Measurements from ENCODE around the gene PREX1. TPM values are rescaled to one million over a fixed set of nuclear protein-coding genes. Genes with fewer than 3 reads are reported as not detected.
A peak's percentile ranks its signal among the peaks of the same experiment; 100 is the strongest.

The PREX1 gene
- total RNA-seq, 1 experiment from 2014 or later: 20.0 TPM

DNA sequence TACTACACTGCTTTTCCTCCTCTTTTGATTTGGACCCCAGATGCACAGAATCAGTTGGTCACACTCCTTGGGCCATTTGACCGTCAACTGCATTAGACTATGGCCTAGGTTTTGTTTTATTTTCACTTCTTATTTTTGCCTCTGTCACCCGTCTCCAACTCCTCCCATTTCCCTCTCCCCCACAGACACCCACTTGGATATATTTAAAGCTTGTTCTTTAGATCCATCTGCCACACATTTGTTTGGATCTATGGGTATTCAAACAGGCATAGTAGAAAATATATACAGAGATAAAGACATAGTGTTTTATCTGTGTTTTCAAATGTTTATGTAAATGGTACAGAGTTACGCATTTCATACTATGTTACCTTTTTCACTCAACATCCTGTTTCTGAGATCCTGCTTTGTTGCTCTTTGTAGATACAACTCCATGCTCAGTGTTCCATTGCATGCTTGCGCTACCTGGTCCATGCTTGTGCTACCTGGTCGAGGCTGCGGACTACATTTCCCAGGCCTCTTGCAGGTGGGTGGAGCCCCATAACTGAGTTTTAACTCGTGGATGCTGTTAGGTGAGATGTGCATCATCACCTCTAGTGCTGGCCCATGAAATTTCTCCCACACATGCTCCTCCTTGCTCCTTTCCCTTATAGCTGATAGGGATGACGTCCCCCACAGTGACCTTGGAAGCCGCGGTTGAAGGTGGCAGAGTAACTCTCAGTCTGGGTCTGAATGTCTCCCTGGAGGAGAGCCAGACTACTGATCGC lies 11.5 kb upstream of the PREX1 start:
- TF ChIP-seq TCF7L2 (IDR thresholded peaks at IDR 0.05; ENCODE audit: low read depth, low read length): no peak
- TF ChIP-seq POLR2AphosphoS5 (IDR thresholded peaks at IDR 0.05; ENCODE audit: low read depth, low read length): no peak
- TF ChIP-seq SIN3A (IDR thresholded peaks at IDR 0.05; ENCODE audit: borderline replicate concordance, insufficient read depth, low read depth, low read length): no peak
- TF ChIP-seq, protein P1, sequence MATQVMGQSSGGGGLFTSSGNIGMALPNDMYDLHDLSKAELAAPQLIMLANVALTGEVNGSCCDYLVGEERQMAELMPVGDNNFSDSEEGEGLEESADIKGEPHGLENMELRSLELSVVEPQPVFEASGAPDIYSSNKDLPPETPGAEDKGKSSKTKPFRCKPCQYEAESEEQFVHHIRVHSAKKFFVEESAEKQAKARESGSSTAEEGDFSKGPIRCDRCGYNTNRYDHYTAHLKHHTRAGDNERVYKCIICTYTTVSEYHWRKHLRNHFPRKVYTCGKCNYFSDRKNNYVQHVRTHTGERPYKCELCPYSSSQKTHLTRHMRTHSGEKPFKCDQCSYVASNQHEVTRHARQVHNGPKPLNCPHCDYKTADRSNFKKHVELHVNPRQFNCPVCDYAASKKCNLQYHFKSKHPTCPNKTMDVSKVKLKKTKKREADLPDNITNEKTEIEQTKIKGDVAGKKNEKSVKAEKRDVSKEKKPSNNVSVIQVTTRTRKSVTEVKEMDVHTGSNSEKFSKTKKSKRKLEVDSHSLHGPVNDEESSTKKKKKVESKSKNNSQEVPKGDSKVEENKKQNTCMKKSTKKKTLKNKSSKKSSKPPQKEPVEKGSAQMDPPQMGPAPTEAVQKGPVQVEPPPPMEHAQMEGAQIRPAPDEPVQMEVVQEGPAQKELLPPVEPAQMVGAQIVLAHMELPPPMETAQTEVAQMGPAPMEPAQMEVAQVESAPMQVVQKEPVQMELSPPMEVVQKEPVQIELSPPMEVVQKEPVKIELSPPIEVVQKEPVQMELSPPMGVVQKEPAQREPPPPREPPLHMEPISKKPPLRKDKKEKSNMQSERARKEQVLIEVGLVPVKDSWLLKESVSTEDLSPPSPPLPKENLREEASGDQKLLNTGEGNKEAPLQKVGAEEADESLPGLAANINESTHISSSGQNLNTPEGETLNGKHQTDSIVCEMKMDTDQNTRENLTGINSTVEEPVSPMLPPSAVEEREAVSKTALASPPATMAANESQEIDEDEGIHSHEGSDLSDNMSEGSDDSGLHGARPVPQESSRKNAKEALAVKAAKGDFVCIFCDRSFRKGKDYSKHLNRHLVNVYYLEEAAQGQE (IDR thresholded peaks at IDR 0.05; ENCODE audit: insufficient read depth in 1 of 2, low read depth in 2 of 2, low read length in 1 of 2): no peak
- TF ChIP-seq, protein P2, sequence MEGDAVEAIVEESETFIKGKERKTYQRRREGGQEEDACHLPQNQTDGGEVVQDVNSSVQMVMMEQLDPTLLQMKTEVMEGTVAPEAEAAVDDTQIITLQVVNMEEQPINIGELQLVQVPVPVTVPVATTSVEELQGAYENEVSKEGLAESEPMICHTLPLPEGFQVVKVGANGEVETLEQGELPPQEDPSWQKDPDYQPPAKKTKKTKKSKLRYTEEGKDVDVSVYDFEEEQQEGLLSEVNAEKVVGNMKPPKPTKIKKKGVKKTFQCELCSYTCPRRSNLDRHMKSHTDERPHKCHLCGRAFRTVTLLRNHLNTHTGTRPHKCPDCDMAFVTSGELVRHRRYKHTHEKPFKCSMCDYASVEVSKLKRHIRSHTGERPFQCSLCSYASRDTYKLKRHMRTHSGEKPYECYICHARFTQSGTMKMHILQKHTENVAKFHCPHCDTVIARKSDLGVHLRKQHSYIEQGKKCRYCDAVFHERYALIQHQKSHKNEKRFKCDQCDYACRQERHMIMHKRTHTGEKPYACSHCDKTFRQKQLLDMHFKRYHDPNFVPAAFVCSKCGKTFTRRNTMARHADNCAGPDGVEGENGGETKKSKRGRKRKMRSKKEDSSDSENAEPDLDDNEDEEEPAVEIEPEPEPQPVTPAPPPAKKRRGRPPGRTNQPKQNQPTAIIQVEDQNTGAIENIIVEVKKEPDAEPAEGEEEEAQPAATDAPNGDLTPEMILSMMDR (IDR thresholded peaks at IDR 0.05): no peak
- H3K9me3 ChIP-seq (ENCODE audit: control insufficient read depth, insufficient read depth, low read depth, low read length): no peaks in the 10 kb centered on the region
- H3K4me1 ChIP-seq (ENCODE audit: control insufficient read depth, insufficient read depth, low read length): peaks cover 29% of the 10 kb centered on the region
- in situ Hi-C loops (cut with HindIII; ENCODE audit: low pct_unique_long_range_greater_than_20kb, low sequenced_read_pairs): no loop called here
- no peak overlapping the region for H3K4me3 ChIP-seq (ENCODE audit: low read depth in 2 of 2, low read length in 2 of 2)
- no peaks in the 10 kb centered on the region for H3K36me3 ChIP-seq (ENCODE audit: control insufficient read depth, insufficient read depth, low read length)
- no TSS peak for BruUV-seq (replicated peaks)
- H3K27ac ChIP-seq (ENCODE audit: low read length): peak overlapping the region; percentile 26; the same call in 1 of the 2 replicates
- DNase-seq (ENCODE audit: low read depth, low spot score) (no peak), ATAC-seq (peak; percentile 52)
- intact Hi-C loops (cut with micrococcal nuclease; ENCODE audit: unreplicated experiment): no loop called here
- H3K27me3 ChIP-seq (ENCODE audit: control insufficient read depth, insufficient read depth, low read length): no peaks in the 10 kb centered on the region
- CTCF ChIA-PET: no interaction called here
- POLR2A ChIA-PET: no interaction called here

DNA sequence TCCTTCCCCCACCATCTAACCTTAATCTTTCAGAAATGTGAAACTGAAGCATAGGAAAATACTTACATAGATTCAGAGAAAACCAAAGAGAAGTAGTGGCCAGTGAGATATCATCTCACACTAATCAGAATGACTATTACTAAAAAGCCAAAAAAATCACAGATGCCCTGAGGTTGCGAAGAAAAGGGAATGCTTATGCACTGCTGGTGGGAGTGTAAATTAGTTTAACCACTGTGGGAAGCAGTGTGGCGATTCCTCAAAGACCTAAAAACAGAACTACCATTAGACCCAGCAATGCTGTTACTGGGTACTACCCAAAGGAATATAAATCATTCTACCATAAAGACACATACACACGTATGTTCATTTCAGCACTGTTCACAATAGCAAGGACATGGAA lies 9.2 kb upstream of the PREX1 start:
- CTCF ChIA-PET: no interaction called here
- BruUV-seq (replicated peaks): no TSS peak

More for the DNA sequence above, 9.2 kb upstream of the PREX1 start:
- in situ Hi-C loops (cut with HindIII; ENCODE audit: low pct_unique_long_range_greater_than_20kb, low sequenced_read_pairs): no loop called here
- intact Hi-C loops (cut with micrococcal nuclease; ENCODE audit: unreplicated experiment): no loop called here
- Histone ChIP-seq H3K27me3 (ENCODE audit: control insufficient read depth, insufficient read depth, low read length) (no peaks in the 10 kb centered on the region), H3K4me3 (ENCODE audit: low read depth in 2 of 2, low read length in 2 of 2) (no peak overlapping the region), H3K27ac (ENCODE audit: low read length) (no peak overlapping the region), H3K4me1 (ENCODE audit: control insufficient read depth, insufficient read depth, low read length) (peaks cover 30% of the 10 kb centered on the region), H3K36me3 (ENCODE audit: control insufficient read depth, insufficient read depth, low read length) (no peaks in the 10 kb centered on the region), H3K9me3 (ENCODE audit: control insufficient read depth, insufficient read depth, low read depth, low read length) (no peaks in the 10 kb centered on the region)
- TF ChIP-seq SIN3A (IDR thresholded peaks at IDR 0.05; ENCODE audit: borderline replicate concordance, insufficient read depth, low read depth, low read length) (no peak), TCF7L2 (IDR thresholded peaks at IDR 0.05; ENCODE audit: low read depth, low read length) (no peak), POLR2AphosphoS5 (IDR thresholded peaks at IDR 0.05; ENCODE audit: low read depth, low read length) (no peak)
- TF ChIP-seq, protein P2 (IDR thresholded peaks at IDR 0.05): no peak
- TF ChIP-seq, protein P1 (IDR thresholded peaks at IDR 0.05; ENCODE audit: insufficient read depth in 1 of 2, low read depth in 2 of 2, low read length in 1 of 2): no peak
- ATAC-seq: no peak
- POLR2A ChIA-PET: no interaction called here
- DNase-seq (ENCODE audit: low read depth, low spot score): no peak

Measured in Panc1 (cell line).